ENCODE data around the gene RAB11FIP4.

DNA sequence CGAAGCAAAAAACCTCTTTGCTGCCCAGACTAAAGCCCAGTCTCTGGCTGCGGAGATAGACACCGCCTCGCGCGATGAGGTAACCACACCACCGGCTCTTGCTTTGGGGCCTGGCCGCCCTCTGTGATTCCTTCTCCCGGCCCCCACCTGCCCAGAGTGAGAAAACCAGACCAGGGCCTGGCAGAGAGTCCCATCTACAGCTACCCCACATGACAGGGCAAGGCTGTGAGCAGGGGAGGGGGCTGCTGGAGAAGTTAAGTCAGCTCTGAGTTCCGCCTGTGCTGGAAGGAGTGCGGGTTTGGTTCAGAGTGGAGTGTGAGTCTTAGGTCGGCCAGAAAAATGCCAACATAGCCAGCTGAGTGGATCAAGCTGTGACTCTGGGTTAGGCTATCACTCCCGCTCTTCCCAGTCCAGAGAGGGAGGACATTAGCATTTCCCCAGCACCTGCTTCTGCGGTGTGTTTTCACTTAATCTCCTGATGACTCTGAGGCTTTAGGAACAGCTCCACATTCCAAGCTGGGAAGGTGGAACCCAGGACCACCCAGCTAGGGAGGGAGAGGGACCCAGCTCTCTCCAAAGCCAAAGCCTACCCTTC is 139.0 kb downstream of the RAB11FIP4 start:
- no peak for TF ChIP-seq POLR2A (IDR thresholded peaks at IDR 0.05)
- TF ChIP-seq CTCF (IDR thresholded peaks at IDR 0.05), result no peak
